ENCODE measurements around the gene DMXL2. TPM values are rescaled to one million over a fixed set of nuclear protein-coding genes. Genes with fewer than 3 reads are reported as not detected.
"Not testable (repeated sequence)": the region's sequence is repeated elsewhere in the genome, so short reads cannot be mapped to it uniquely, and the experiment has no call there.

DMXL2 gene
- total RNA-seq, 4 donors from 2014 or later: 34.7 to 81.2 (median 69.3) TPM

- TF ChIP-seq POLR2A (IDR thresholded peaks at IDR 0.05) (no peak), CTCF (IDR thresholded peaks at IDR 0.05) (no peak)
- no peaks in the 10 kb centered on the region for H3K9me3 ChIP-seq
These were observed 197.8 kb downstream of the DMXL2 start for GRCh38 chr15:51424780-51425179.

GRCh38 chr15:51423040-51423439, 199.5 kb downstream of the DMXL2 start:
- H3K4me1 ChIP-seq, H3K36me3 ChIP-seq, H3K27ac ChIP-seq, H3K27me3 ChIP-seq, H3K9me3 ChIP-seq, DNase-seq, H3K4me3 ChIP-seq: not testable (repeated sequence)

More at GRCh38 chr15:51424780-51425179, 197.8 kb downstream of the DMXL2 start:
- no peak overlapping the region for H3K27ac ChIP-seq
- H3K36me3 ChIP-seq: no peaks in the 10 kb centered on the region
- H3K27me3 ChIP-seq: no peaks in the 10 kb centered on the region
- no peak for DNase-seq
- no peak overlapping the region for H3K4me3 ChIP-seq
- H3K4me1 ChIP-seq: no peaks in the 10 kb centered on the region

- no peak for TF ChIP-seq CTCF (IDR thresholded peaks at IDR 0.05)
- no peak for TF ChIP-seq POLR2A (IDR thresholded peaks at IDR 0.05)
- Histone ChIP-seq H3K9me3 (no peaks in the 10 kb centered on the region), H3K36me3 (no peaks in the 10 kb centered on the region), H3K27me3 (no peaks in the 10 kb centered on the region), H3K4me3 (no peak overlapping the region), H3K4me1 (no peaks in the 10 kb centered on the region), H3K27ac (no peak overlapping the region)
- no peak for DNase-seq
These were observed 206.4 kb downstream of the DMXL2 start for GRCh38 chr15:51416129-51416528.

- Histone ChIP-seq H3K27me3 (no peaks in the 10 kb centered on the region), H3K36me3 (no peaks in the 10 kb centered on the region), H3K27ac (no peak overlapping the region), H3K9me3 (no peaks in the 10 kb centered on the region), H3K4me3 (no peak overlapping the region), H3K4me1 (no peaks in the 10 kb centered on the region)
- DNase-seq: no peak
- no peak for TF ChIP-seq CTCF (IDR thresholded peaks at IDR 0.05)
- TF ChIP-seq POLR2A (IDR thresholded peaks at IDR 0.05): no peak
These were observed 208.2 kb downstream of the DMXL2 start for GRCh38 chr15:51414256-51414860.

GRCh38 chr15:51405693-51406523, 216.7 kb downstream of the DMXL2 start:
- Histone ChIP-seq H3K27ac (no peak overlapping the region), H3K4me3 (no peak overlapping the region), H3K4me1 (no peaks in the 10 kb centered on the region), H3K27me3 (no peaks in the 10 kb centered on the region), H3K9me3 (no peaks in the 10 kb centered on the region), H3K36me3 (no peaks in the 10 kb centered on the region)
- TF ChIP-seq POLR2A (IDR thresholded peaks at IDR 0.05): no peak
- no peak for TF ChIP-seq CTCF (IDR thresholded peaks at IDR 0.05)
- no peak for DNase-seq

- H3K4me1 ChIP-seq: no peaks in the 10 kb centered on the region
- no peaks in the 10 kb centered on the region for H3K9me3 ChIP-seq
- H3K27me3 ChIP-seq: no peaks in the 10 kb centered on the region
- H3K27ac ChIP-seq: no peak overlapping the region
- H3K4me3 ChIP-seq: no peak overlapping the region
- no peak for DNase-seq
- TF ChIP-seq CTCF (IDR thresholded peaks at IDR 0.05) (no peak), POLR2A (IDR thresholded peaks at IDR 0.05) (no peak)
- H3K36me3 ChIP-seq: no peaks in the 10 kb centered on the region
These were observed 218.4 kb downstream of the DMXL2 start for GRCh38 chr15:51403946-51404695.
